NCI-H2107 treated with DMSO at 0.1 percent for 48 hours (cell line): ENCODE results near the gene LDB2.

Experiments used
- DNase-seq: peaks from one replicate; lab custom pipeline; 2025; ENCODE audit not compliant: unreplicated experiment; lab: John Stamatoyannopoulos, UW

The LDB2 gene

GRCh38 chr4:16884673-16885460, 13.6 kb downstream of the LDB2 start:
- no peak for DNase-seq

GRCh38 chr4:16883806-16884205, 14.6 kb downstream of the LDB2 start:
- no peak for DNase-seq

GRCh38 chr4:16881151-16881884, 17.1 kb downstream of the LDB2 start:
- no peak for DNase-seq

DNA sequence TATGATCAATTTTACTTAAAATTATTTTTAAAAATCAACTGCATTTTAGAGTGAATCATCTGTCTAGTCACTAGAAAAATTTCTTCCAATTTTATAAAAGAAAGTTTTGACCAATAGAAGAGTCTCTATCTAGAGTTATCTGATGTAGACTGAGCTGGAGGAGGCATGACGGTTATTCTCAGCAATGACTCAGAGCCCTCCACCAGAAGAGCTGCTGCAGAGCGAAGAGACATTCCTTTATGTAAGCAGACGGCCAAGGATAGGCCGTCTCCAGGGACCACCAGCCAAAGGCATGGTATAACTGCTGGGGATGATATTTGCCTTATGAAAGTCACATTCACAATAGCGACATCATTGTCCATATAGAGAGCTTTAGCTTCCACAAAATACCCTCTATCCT, 23.0 kb downstream of the LDB2 start:
- DNase-seq: no peak

- no peak for DNase-seq
Measured at GRCh38 chr4:16869594-16870245, 28.7 kb downstream of the LDB2 start.

DNA sequence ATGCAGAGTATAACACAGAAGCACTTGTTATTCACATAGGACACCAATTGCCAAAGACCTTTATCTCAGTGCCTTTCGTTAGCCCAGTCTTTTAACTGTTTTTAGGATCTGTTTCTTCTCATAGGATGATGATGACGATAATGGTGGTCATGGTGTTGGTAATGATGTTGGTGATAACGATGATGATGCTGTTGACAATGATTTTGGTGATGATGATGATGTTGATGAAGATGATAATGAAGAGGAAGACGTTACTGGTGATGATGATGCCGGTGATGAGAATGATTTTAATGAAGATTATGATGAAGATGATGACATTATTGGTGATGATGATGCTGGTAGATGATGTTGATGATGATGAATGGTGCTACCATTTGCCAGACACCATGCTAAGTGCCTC, 29.8 kb downstream of the LDB2 start:
- DNase-seq: no peak

GRCh38 chr4:16867827-16868226, 30.6 kb downstream of the LDB2 start:
- no peak for DNase-seq

- no peak for DNase-seq
Measured at GRCh38 chr4:16866974-16867373, 31.5 kb downstream of the LDB2 start.

GRCh38 chr4:16865897-16866283, 32.6 kb downstream of the LDB2 start:
- no peak for DNase-seq

- no peak for DNase-seq
Measured at GRCh38 chr4:16865209-16865896, 33.1 kb downstream of the LDB2 start.

DNA sequence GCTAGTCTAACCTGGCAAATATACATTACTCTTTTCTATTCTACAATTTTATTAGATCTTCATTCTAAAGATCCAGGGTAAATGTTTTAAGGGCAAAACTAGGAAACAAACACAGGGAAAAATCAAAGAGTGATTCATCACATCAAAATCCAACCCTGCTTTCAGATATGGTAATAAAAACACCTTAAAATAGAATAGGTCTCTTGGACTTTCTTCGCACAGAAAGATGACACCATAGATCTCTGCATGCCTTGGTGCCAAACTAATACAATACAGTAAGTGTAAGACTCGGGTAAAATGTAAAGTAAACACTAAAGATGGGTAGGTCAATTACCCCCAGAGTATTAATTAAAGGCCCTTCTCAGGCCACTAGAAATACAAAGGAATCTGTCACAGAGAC, 34.2 kb downstream of the LDB2 start:
- no peak for DNase-seq

GRCh38 chr4:16862697-16863096, 35.7 kb downstream of the LDB2 start:
- DNase-seq: no peak

- DNase-seq: no peak
Measured at GRCh38 chr4:16860516-16860915, 37.9 kb downstream of the LDB2 start.

- DNase-seq: no peak
Measured at GRCh38 chr4:16859031-16859430, 39.4 kb downstream of the LDB2 start.

GRCh38 chr4:16858275-16858752, 40.1 kb downstream of the LDB2 start:
- DNase-seq: no peak

DNA sequence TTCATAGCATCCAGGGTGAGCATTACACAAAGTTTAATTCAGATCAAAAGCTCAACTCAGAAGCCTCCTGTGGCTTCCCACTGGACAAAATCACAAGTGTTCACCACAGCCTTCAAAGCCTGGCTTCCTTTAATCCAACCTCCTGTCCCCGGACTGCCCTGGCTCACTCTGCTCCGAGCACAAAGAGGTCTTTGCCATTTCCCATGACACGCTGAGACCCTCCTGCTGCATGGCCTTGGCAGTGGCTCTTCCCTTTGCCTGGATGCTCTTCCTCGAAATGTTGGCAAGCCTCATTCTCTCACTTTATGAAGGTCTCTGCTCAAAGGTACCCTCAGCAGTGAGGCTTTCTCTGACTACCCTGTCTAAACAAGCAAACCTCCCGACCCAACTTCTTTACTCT, 41.0 kb downstream of the LDB2 start:
- no peak for DNase-seq

DNA sequence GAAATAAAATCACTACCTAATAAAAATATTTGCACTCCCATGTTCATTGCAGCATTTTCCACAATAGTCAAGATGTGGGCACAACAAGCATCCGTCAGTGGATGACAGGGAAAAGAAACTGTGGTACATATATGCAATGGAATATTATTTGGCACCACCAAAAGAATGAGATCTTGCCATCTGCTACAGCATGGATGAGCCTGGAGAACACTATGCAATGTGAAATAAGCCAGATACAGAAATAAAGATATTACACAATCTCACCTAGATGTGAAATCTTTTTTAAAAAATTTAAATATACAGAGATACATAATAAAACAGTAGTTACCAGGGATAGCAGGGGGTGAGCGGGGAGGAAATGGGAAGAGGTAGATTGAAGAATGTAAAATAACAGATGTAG, 44.8 kb downstream of the LDB2 start:
- DNase-seq: no peak

- no peak for DNase-seq
Measured at GRCh38 chr4:16852644-16853043, 45.8 kb downstream of the LDB2 start.

DNA sequence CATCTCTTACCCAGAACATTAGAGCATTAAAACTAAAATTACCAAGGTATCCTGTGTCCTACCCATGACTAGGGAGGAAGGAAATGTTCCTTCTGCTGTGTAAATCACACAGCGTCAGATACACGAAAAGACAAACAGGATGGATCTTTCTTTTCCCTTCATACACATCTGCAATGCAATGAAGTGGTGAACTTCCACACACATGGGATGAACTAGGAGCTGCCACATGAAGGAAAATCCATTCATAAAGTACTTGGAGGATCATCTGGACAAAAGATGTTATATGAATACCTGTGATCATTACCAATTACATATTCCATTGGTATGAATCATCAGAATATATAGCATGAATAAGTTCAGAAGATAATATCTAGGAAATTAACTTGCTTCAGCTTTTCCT, 46.2 kb downstream of the LDB2 start:
- DNase-seq: no peak

- DNase-seq: no peak
Measured at GRCh38 chr4:16846540-16847117, 51.8 kb downstream of the LDB2 start.
